Glutamatergic neuron (in vitro differentiated cells): ENCODE data around the gene SUSD4. TPM values are rescaled to one million over a fixed set of nuclear protein-coding genes. Genes with fewer than 3 reads are reported as not detected.

Source experiments
- DNase-seq: peaks from one replicate; pipeline ENCODE4 v3.0.0; 2022
- H3K27ac Mint-ChIP-seq: one replicate; pipeline ENCODE4 v1.8.0; 2020; ENCODE audit warnings: mild to moderate bottlenecking, mixed read lengths, inconsistent platforms; ENCODE audit not compliant: unreplicated experiment
- H3K27me3 Mint-ChIP-seq: one replicate; pipeline ENCODE4 v1.8.0; 2020; ENCODE audit warnings: mild to moderate bottlenecking, moderate library complexity, mixed read lengths, inconsistent platforms; ENCODE audit not compliant: unreplicated experiment
- H3K36me3 Mint-ChIP-seq: one replicate; pipeline ENCODE4 v1.8.0; 2020; ENCODE audit warnings: mild to moderate bottlenecking, mixed read lengths, inconsistent platforms; ENCODE audit not compliant: unreplicated experiment
- H3K4me1 Mint-ChIP-seq: one replicate; pipeline ENCODE4 v1.8.0; 2020; ENCODE audit warnings: mild to moderate bottlenecking, low read depth, mixed read lengths, inconsistent platforms; ENCODE audit not compliant: unreplicated experiment
- H3K4me3 Mint-ChIP-seq: one replicate; pipeline ENCODE4 v1.8.0; 2020; ENCODE audit warnings: mild to moderate bottlenecking, mixed read lengths, inconsistent platforms; ENCODE audit not compliant: unreplicated experiment
- H3K9me3 Mint-ChIP-seq: one replicate; pipeline ENCODE4 v1.8.0; 2020; ENCODE audit warnings: mild to moderate bottlenecking, moderate library complexity, mixed read lengths, inconsistent platforms; ENCODE audit not compliant: unreplicated experiment
- CTCF ChIP-seq: fragments of 200-600 bp; sonication (generic); IDR thresholded peaks from one replicate; pipeline ENCODE4 v1.5.0; 2021; ENCODE audit not compliant: partially characterized antibody, unreplicated experiment
- total RNA-seq: library from RNA; stranded (reverse); fragmentation: NEBNext Ultra II Directional; extraction: Animal tissue kit (Norgen Biotek cat#: 25700); gene quantifications from one replicate; pipeline ENCODE4 v1.2.1, GENCODE V29; 2021; ENCODE audit not compliant: unreplicated experiment

Gene SUSD4
- total RNA-seq, 1 donor from 2014 or later: 0.47 TPM

GRCh38 chr1:223242971-223243370, 121.0 kb downstream of the SUSD4 start:
- H3K27ac Mint-ChIP-seq: no peak overlapping the region
- no peak overlapping the region for H3K4me3 Mint-ChIP-seq
- TF ChIP-seq CTCF: no peak
- H3K9me3 Mint-ChIP-seq: peaks cover 1% of the 10 kb centered on the region
- peaks cover 2% of the 10 kb centered on the region for H3K27me3 Mint-ChIP-seq
- H3K36me3 Mint-ChIP-seq: peaks cover 14% of the 10 kb centered on the region
- H3K4me1 Mint-ChIP-seq: no peaks in the 10 kb centered on the region
- DNase-seq: no peak

GRCh38 chr1:223242382-223242955, 121.5 kb downstream of the SUSD4 start:
- Mint-ChIP-seq H3K27me3 (peaks cover 2% of the 10 kb centered on the region), H3K4me1 (no peaks in the 10 kb centered on the region), H3K36me3 (peaks cover 18% of the 10 kb centered on the region), H3K27ac (no peak overlapping the region), H3K4me3 (no peak overlapping the region), H3K9me3 (peaks cover 1% of the 10 kb centered on the region)
- DNase-seq: no peak
- no peak for TF ChIP-seq CTCF

GRCh38 chr1:223240122-223240521, 123.9 kb downstream of the SUSD4 start:
- TF ChIP-seq CTCF: no peak
- Mint-ChIP-seq H3K27me3 (no peaks in the 10 kb centered on the region), H3K4me3 (no peak overlapping the region), H3K4me1 (no peaks in the 10 kb centered on the region), H3K9me3 (peaks cover 1% of the 10 kb centered on the region), H3K27ac (no peak overlapping the region), H3K36me3 (peaks cover 23% of the 10 kb centered on the region)
- DNase-seq: no peak

GRCh38 chr1:223235091-223235490, 128.9 kb downstream of the SUSD4 start:
- H3K27me3 Mint-ChIP-seq: peaks cover 2% of the 10 kb centered on the region
- no peak for DNase-seq
- no peaks in the 10 kb centered on the region for H3K9me3 Mint-ChIP-seq
- no peaks in the 10 kb centered on the region for H3K4me1 Mint-ChIP-seq
- H3K27ac Mint-ChIP-seq: no peak overlapping the region
- TF ChIP-seq CTCF: no peak
- peaks cover 23% of the 10 kb centered on the region for H3K36me3 Mint-ChIP-seq
- no peak overlapping the region for H3K4me3 Mint-ChIP-seq

- Mint-ChIP-seq H3K27me3 (peaks cover 2% of the 10 kb centered on the region), H3K36me3 (peaks cover 23% of the 10 kb centered on the region), H3K9me3 (no peaks in the 10 kb centered on the region), H3K4me3 (no peak overlapping the region), H3K27ac (no peak overlapping the region), H3K4me1 (no peaks in the 10 kb centered on the region)
- no peak for DNase-seq
- no peak for TF ChIP-seq CTCF
Measured at GRCh38 chr1:223234534-223234933, 129.4 kb downstream of the SUSD4 start.
